ENCODE measurements around the gene ZNF500.

DNA sequence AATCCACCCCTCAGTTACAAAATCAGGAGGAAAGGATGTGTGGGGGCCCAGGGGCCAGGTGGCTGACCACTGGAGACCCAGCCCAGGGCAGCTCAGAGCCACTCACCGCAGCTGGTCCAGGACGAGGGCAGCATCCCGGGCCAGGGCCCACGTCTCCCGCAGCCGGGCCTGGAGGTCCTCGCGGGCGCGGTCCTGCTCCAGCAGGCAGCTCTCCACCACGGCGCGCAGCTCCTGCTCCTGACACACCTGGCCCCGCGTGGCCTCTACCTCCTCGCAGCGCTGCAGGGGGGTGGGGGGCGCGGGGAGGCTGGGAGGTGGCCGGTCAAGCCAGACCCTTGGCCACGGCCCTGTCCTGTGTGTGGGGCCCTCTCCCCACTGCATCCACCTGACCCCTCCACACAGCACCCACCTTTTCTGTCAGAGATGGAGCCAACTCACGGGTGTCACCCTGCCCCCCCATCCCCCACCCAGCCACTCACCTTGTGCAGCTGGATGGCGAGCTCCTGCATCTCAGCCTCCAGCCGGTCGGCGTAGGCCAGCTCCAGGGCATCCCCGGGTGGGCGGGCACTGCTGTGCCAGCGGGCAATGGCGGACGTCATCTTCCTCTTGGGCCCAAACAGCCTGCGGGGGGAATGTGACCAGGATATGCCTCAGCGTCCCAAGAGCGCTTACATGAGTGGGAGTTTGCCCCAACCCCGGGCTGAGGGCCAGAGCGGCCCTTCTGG, 68.5 kb downstream of the ZNF500 start:
- TF ChIP-seq CTCF (IDR thresholded peaks at IDR 0.05), result no peak
- no peak for TF ChIP-seq POLR2A (IDR thresholded peaks at IDR 0.05)
- no peak for TF ChIP-seq POLR2AphosphoS5 (IDR thresholded peaks at IDR 0.05)

Measured in prostate gland (tissue), 2 donors.